ENCODE results near the gene LENG8. TPM values are rescaled to one million over a fixed set of nuclear protein-coding genes. Genes with fewer than 3 reads are reported as not detected.
"Not testable (repeated sequence)": the region's sequence is repeated elsewhere in the genome, so short reads cannot be mapped to it uniquely, and the experiment has no call there.

Gene LENG8
- total RNA-seq, 1 experiment from 2014 or later = 14.4 TPM

DNA sequence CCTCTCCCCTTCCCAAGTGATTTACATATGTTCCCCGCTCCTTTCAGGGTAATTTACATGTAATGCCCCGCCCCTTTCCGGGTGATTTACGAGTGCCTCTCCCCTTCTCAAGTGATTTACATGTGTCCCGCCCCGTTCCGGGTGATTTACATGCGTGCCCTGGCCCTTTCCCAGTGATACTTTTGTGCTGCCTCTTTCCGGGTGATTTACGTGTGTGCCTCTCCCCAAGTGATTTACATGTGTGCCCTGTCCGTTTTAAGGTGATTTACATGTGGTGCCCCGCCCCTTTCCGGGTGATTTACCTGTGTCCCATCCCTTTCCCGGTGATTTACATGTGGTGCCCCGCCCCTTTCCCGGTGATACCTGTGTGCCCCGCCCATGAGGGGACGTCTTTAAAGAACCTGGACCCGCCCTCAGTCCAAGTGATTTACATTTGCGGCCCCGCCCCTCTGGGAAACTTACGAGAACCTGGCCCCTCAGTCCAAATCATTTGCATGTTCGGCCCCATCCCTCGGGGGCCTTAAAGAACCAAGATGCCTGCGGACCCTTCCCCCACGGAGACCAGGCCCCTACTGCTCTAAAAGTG lies 15.1 kb downstream of the LENG8 start:
- Histone ChIP-seq H3K4me3 (peak overlapping the region; percentile 53), H3K27me3 (replicated peaks) (no peaks in the 10 kb centered on the region), H3K4me1 (replicated peaks) (peaks cover 33% of the 10 kb centered on the region), H3K9me3 (replicated peaks) (0 out of 2 replicates have a peak, but pooled peaks cover 5% of the 10 kb centered on the region), H3K27ac (peak overlapping the region; percentile 86), H3K36me3 (peaks cover 38% of the 10 kb centered on the region)
- DNase-seq (ENCODE audit: low read depth in 1 of 2, low spot score in 2 of 2) = peak; percentile 79 to 88

DNA sequence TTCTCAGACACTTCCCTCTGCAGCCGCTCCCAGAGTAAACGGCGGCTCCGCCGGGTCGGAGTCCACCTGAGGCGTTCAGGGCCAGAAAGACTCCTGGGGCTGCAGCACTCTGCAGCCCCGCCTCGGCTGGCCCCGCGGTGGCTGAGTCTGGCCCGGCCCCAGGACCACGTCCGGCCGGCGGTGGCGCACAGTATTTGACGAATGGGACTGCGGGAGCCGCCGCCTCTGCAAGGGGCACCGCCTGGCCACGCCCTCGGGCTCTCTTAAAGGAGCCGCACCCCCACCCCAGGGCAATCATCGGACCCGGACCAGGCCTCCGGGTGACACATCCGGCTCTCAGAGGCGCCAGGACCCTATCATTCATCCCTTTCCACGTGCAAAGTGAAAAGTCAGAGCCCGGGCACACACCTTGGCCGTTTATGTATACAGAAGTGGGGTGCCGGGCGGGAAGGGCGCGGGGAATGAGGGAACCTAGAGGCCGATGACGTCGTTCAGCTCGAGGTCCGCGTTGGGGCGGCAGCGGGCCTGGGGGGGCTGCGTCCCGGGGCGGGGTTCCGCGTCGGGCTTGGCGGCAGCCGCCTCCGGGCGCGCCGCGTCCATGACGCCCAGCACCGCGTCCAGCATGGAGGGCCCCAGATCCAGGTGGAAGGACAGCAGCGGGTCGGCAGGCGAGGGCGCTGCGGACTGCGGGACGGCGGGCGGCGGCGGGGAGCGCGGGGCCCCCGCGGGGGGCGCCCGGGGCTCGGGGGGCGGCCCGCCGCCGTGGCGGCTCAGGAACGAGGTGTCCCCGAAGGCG lies 15.8 kb downstream of the LENG8 start:
- peak; percentile 89 to 91 for DNase-seq (ENCODE audit: low read depth in 1 of 2, low spot score in 2 of 2)
- Histone ChIP-seq H3K4me1 (replicated peaks) (peaks cover 33% of the 10 kb centered on the region), H3K4me3 (peak overlapping the region; percentile 53), H3K9me3 (replicated peaks) (0 out of 2 replicates have a peak, but pooled peaks cover 5% of the 10 kb centered on the region), H3K27ac (peak overlapping the region; percentile 86), H3K36me3 (peaks cover 34% of the 10 kb centered on the region), H3K27me3 (replicated peaks) (no peaks in the 10 kb centered on the region)

DNA sequence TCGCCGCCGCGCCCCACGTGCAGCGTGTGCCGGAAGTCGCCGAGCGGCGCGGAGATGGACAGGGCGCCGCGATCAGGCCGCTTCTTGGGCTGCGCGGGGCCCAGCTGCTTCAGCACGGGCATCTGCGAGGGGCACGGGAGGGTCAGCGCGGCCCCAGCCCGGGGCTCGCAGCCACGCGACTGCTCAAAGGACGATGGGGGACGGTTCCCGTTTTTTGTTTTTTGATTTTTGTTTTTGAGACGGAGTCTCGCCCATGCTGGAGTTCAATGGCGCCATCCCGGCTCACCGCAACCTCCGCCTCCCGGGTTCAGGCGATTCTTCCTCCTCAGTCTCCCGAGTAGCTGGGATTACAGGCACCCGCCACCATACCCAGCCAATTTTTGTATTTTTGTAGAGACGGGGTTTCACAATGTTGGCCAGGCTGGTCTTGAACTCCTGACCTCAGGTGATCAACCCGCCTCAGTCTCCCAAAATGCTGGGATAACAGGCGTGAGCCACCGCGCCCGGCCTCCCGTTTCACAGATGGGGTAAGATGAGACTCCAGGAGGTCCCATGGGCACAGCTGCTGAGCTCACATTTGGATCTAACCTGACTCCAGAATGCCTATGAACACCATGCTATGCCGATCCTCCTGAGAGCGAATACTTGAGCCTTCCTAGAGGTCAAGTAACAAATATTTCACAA lies 16.6 kb downstream of the LENG8 start:
- no peak for DNase-seq (ENCODE audit: low read depth in 1 of 2, low spot score in 2 of 2)

DNA sequence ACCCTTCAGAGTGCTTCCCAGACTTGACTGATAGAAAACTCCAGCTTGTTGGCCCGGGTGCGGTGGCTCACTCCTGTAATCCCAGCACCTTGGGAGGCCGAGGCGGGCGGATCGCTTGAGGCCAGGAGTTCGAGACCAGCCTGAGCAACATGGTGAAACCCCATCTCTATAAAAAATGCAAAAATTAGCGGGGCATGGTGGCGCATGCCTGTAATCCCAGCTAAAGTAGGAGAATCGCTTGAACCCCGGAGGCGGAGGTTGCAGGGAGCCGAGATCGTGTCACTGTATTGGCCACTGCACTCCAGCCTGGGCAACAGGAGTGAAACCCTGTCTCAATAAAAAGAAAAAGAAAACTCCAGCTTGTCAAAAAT lies 17.1 kb downstream of the LENG8 start:
- H3K4me1 ChIP-seq (replicated peaks) = peaks cover 33% of the 10 kb centered on the region
- H3K9me3 ChIP-seq (replicated peaks); H3K4me3 ChIP-seq; DNase-seq (ENCODE audit: low read depth in 1 of 2, low spot score in 2 of 2); H3K27ac ChIP-seq; H3K27me3 ChIP-seq (replicated peaks): not testable (repeated sequence)
- H3K36me3 ChIP-seq = peaks cover 25% of the 10 kb centered on the region

More for the DNA sequence above, 16.6 kb downstream of the LENG8 start:
- peaks cover 29% of the 10 kb centered on the region for H3K36me3 ChIP-seq
- no peak overlapping the region for H3K27ac ChIP-seq
- H3K4me1 ChIP-seq (replicated peaks) = peaks cover 33% of the 10 kb centered on the region
- H3K27me3 ChIP-seq (replicated peaks) = no peaks in the 10 kb centered on the region
- H3K9me3 ChIP-seq (replicated peaks) = 0 out of 2 replicates have a peak, but pooled peaks cover 5% of the 10 kb centered on the region
- H3K4me3 ChIP-seq = no peak overlapping the region

DNA sequence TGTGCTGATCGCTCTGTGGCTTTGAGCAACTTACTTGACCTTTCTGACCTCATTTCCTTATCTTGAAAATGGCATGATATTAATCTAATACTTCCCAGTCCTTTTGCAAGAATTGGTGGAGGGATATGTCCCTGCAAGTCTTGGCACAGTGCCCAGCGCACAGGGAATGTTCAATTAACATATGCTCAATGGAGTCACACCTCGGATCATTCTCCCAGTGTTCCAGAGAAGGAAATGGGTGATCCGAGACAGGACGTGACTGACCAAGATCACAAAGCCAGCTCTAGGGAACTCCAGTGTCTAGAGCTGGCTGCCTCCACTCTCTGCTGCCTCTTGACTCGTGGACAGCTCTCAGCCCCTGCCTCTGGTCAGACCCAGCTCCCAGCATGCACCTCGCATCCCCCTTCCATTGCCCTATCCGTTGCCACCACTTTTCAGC lies 20.5 kb downstream of the LENG8 start:
- Histone ChIP-seq H3K4me3 (no peak overlapping the region), H3K9me3 (replicated peaks) (no peaks in the 10 kb centered on the region), H3K4me1 (replicated peaks) (peaks cover 16% of the 10 kb centered on the region), H3K36me3 (no peaks in the 10 kb centered on the region), H3K27ac (no peak overlapping the region), H3K27me3 (replicated peaks) (no peaks in the 10 kb centered on the region)
- DNase-seq (ENCODE audit: low read depth in 1 of 2, low spot score in 2 of 2) = no peak

DNA sequence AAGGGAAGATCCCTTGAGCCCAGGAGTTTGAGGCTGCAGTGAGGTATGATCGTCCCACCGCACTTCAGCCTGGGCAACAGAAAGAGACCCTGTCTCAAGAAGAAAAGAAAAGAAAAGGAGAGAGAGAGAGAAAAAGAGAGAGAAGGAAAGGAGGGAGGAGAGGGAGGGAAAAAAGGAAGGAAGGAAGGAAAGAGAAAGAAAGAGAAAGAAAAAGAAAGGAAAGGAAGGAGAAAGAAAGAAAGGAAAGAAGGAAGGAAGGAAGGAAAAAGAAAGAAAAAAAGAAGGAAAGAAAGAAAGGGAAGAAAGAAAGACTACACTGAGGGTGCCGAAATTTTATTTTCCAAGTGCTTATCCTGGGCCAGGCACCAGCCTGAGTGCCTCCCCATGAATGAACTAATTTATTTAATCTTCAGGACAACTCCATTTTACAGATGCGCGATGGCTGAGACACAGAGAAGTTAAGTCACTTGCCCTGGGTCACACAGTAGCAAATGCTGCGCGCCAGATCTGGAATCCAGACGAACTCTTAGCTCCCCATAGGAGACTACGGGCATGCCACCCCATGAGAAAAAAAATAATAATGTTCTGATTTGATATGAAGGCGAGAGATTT lies 21.4 kb downstream of the LENG8 start:
- no peaks in the 10 kb centered on the region for H3K27me3 ChIP-seq (replicated peaks)
- no peak overlapping the region for H3K4me3 ChIP-seq
- no peak for DNase-seq (ENCODE audit: low read depth in 1 of 2, low spot score in 2 of 2)
- H3K9me3 ChIP-seq (replicated peaks) = no peaks in the 10 kb centered on the region
- H3K27ac ChIP-seq = no peak overlapping the region
- H3K4me1 ChIP-seq (replicated peaks) = peaks cover 12% of the 10 kb centered on the region
- H3K36me3 ChIP-seq = no peaks in the 10 kb centered on the region

DNA sequence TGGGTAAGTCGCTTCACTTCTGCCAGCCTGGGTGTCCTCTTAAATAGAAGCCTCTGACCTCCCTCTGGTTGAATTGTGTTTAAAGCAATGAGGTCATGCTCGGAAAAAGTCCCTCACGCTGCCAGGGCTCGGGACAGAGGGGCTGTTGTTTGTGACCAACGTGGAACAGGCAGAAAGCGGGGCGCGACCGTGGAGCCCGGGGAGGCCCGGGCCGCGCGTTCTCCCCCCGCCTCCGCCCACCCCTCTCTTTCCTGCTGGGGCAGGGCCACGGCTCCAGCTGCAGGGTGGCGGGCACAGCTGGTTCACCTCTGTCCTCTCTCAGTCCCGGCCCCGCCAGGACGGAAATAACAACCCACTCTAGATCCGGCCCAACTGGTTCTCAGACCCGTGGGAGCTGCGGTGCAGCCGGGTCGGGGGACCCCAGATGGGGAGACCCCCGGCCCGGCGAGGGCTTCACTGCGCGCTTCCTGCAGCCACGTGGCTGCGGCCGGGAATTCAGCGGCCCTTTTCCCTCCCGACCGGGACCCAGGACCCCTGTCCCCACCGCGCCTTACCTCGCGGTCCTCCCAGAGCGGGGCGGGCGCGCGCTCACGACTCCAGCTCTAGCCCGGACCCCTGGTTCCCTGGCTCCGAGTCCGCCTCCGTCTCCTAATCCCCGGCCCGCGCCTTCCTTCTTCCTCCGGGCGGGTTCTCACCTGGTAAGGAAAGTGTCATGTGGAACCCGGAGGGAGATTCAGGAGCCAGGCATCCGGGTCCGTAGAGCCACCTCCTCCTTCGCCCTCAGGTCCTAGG lies 22.2 kb downstream of the LENG8 start:
- Histone ChIP-seq H3K27me3 (replicated peaks) (no peaks in the 10 kb centered on the region), H3K4me1 (replicated peaks) (peaks cover 12% of the 10 kb centered on the region), H3K36me3 (no peaks in the 10 kb centered on the region), H3K9me3 (replicated peaks) (no peaks in the 10 kb centered on the region), H3K27ac (no peak overlapping the region), H3K4me3 (no peak overlapping the region)
- DNase-seq (ENCODE audit: low read depth in 1 of 2, low spot score in 2 of 2) = no peak

DNA sequence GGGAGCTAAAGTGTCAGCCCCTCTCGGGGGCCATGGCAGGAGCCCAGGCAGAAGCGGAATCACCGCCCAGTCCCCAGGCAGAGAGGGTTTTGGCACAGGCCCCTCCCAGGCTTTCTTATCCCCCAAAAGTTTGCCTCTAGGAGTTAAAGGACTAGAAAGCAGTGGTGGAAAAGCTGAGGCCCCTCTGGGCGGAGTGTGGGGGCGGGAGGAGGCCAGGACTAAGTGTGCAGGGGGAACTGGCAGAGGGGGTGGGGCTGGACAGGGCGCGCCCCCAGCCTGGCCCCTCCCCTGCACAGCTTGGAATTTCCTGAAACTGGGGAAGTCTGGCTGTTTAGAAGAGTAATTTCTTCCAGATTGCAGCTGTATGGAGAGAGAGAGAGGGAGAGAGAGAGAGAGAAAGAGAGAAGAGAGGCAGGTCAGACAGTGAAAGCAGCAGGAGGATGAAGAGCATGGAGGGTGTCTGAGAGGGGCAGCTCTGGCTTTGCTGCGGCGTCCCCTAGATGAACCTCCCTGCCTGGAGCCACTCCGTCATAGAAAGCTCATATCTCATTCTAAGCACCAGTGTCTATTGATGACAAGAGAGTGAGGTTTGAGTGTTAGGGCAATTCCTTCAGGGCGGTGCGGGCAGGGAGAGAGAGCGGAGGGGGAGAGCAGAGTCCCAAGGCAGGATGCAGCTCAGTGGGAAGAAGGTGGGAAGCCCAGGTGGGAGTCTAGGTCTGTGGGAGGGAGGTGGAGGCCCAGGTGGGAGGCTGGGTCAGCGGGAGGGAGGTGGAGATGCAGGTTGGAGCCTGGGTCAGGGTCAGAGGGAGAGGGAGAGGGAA lies 24.3 kb downstream of the LENG8 start, which contains the start of gene CDC42EP5:
Gene CDC42EP5 (minus strand): TSS at position 226 of the 821 bp plus-strand sequence. CDS start 7,749 bp downstream, outside the sequence.
- peak within 1 kb of the TSS; percentile 53 for H3K27ac ChIP-seq
- no peaks in the 10 kb centered on the region for H3K27me3 ChIP-seq (replicated peaks)

DNA sequence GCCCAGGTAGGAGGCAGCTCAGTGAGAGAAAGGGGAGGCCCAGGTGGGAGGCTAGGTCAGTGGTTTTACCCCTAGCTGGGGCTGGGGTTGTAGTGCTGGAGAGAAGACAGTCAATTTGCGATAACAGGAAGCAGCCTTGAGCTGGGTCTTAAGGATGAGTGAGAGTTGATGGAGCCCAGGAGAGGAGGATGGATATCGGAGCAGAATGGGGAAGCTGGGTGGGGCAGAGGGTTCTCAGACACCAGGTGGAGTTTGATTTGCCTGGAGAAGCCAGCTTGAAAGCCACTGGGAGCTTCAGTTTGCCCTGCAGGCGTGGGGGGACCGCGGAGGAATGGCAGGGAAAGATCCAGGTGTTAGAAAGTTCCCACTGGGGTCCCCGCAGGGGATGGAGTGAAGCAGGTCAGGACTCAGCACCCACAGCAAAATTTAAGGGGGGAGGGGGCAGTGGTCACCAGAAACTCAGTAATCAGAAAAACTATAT lies 24.9 kb downstream of the LENG8 start:
- no peak overlapping the region for H3K27ac ChIP-seq
- no peaks in the 10 kb centered on the region for H3K36me3 ChIP-seq
- no peaks in the 10 kb centered on the region for H3K27me3 ChIP-seq (replicated peaks)
- no peaks in the 10 kb centered on the region for H3K9me3 ChIP-seq (replicated peaks)
- no peak for DNase-seq (ENCODE audit: low read depth in 1 of 2, low spot score in 2 of 2)
- peaks cover 12% of the 10 kb centered on the region for H3K4me1 ChIP-seq (replicated peaks)
- no peak overlapping the region for H3K4me3 ChIP-seq

More for the DNA sequence above, 24.3 kb downstream of the LENG8 start, which contains the start of gene CDC42EP5:
- H3K9me3 ChIP-seq (replicated peaks) = no peaks in the 10 kb centered on the region
- H3K36me3 ChIP-seq = no peaks in the 10 kb centered on the region
- peak; percentile 72 to 79 for DNase-seq (ENCODE audit: low read depth in 1 of 2, low spot score in 2 of 2)
- peaks cover 12% of the 10 kb centered on the region for H3K4me1 ChIP-seq (replicated peaks)
- peak within 1 kb of the TSS; percentile 33 for H3K4me3 ChIP-seq

DNA sequence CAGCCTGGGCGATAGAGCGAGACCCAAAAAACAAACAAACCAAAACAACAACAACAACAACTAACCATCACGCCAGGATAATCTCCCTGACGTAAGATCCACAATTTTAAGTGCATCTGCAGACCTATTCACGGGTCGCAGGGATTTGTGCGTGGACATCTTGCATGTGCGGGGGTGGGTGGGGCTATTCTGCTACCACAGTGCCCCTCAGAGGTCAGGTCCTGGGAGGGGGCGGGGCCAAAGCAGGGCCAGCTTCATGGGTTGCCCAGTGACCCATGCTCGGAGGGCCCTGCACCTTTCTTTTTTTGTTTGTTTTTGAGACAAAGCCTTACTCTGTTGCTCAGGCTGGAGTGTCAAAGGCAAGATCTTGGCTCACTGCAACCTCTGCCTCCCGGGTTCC lies 26.7 kb downstream of the LENG8 start:
- Histone ChIP-seq H3K27ac (no peak overlapping the region), H3K4me3 (no peak overlapping the region), H3K4me1 (replicated peaks) (peaks cover 12% of the 10 kb centered on the region), H3K27me3 (replicated peaks) (no peaks in the 10 kb centered on the region), H3K36me3 (no peaks in the 10 kb centered on the region), H3K9me3 (replicated peaks) (no peaks in the 10 kb centered on the region)
- no peak for DNase-seq (ENCODE audit: low read depth in 1 of 2, low spot score in 2 of 2)

DNA sequence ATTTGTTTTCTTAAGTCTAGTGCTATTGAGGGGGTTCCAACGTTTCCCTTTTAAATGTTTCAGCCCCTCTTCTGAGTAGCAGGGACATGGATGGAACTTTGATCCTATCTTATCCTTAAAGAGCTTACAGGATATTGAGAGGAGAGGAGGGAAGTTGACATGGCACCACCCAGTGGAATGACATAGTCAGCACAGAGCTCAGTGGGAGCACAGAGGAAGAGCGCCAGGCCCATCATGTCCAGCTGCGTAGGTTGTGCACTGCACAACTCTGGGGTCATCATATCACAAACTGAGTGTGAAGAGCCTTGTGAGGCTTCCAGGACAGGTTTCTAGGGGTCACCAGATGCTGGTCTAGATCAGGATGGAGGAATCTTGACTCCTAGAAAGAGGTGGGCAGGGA lies 28.7 kb downstream of the LENG8 start:
- Histone ChIP-seq H3K27me3 (replicated peaks) (no peaks in the 10 kb centered on the region), H3K36me3 (no peaks in the 10 kb centered on the region), H3K4me1 (replicated peaks) (peaks cover 12% of the 10 kb centered on the region), H3K27ac (no peak overlapping the region), H3K4me3 (no peak overlapping the region), H3K9me3 (replicated peaks) (no peaks in the 10 kb centered on the region)
- DNase-seq (ENCODE audit: low read depth in 1 of 2, low spot score in 2 of 2) = no peak

DNA sequence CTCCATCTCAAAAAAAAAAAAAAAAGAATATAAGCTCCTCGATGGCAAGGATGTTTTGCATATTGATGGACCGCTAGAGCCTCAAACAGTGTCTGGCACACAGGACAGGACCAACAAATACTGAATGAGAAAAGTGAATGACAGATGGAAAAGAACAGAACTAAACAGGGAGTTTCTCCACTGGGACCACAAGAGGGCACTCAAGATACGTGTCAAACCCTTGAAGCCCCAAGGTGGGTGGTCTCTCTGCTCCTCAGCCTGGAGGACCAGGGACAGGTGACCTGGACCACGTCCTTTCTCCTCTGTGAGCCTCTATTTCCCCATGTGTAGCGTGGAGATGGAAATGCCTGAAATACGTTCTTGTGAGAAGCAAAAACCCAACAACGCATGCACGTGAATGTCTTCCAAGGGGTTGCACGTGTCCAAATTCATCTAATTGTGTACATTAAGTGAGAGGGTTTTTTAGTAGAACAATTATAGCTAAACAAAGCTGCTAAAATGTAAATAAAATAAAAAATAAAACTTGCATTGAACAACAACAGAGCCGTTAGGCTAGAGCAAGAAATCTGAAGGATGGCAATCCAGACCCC lies 29.8 kb downstream of the LENG8 start:
- Histone ChIP-seq H3K27me3 (replicated peaks) (no peaks in the 10 kb centered on the region), H3K27ac (no peak overlapping the region), H3K36me3 (no peaks in the 10 kb centered on the region), H3K4me3 (no peak overlapping the region), H3K9me3 (replicated peaks) (no peaks in the 10 kb centered on the region), H3K4me1 (replicated peaks) (peaks cover 2% of the 10 kb centered on the region)
- DNase-seq (ENCODE audit: low read depth in 1 of 2, low spot score in 2 of 2) = peak in 1 of 2 experiments; percentile 23
